Measurements from ENCODE around the gene LGALS4. TPM values are rescaled to one million over a fixed set of nuclear protein-coding genes. Genes with fewer than 3 reads are reported as not detected.

Gene LGALS4
- total RNA-seq, 1 donor from 2014 or later: 0.32 TPM

DNA sequence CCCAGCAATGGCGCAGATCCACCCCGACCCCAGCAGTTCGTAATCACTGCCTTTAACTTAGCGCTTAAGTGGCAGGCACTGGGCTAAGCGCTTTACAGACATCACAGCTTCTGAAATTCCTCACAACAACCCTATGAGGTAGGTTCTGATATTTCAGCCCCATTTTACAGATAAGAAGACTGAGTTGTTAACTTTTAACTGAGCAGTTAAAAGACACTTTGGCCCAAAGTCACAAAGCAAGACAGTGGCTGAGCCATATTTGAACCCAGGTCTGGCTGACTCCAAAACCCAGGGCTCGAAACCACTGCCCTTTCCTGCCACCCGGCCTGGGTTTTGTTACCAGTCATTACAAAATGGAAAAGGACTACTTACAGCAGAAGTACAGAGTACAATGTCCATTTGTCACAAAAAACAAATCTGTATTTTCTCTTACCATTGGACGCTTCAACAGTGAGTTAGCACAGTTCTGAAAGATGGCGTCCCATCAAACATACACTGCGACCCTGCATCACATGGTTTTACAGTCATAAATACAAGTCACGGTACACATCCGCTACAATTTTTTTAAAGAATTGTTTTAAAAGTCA lies 28.5 kb upstream of the LGALS4 start:
- no peak overlapping the region for H3K9ac ChIP-seq (ENCODE audit: low read length)
- no peak overlapping the region for H3K27ac ChIP-seq (ENCODE audit: low read depth, low read length)
- Mint-ChIP-seq H3K27me3 (ENCODE audit: low read depth, unreplicated experiment) (no peaks in the 10 kb centered on the region), H3K9me3 (ENCODE audit: unreplicated experiment) (no peaks in the 10 kb centered on the region), H3K27ac (ENCODE audit: unreplicated experiment) (no peak overlapping the region), H3K4me1 (ENCODE audit: low read depth, unreplicated experiment) (peaks cover 9% of the 10 kb centered on the region), H3K36me3 (ENCODE audit: low read depth, unreplicated experiment) (peaks cover 36% of the 10 kb centered on the region), H3K4me3 (ENCODE audit: unreplicated experiment) (no peak overlapping the region)
- peaks cover 87% of the 10 kb centered on the region for H3K36me3 ChIP-seq (ENCODE audit: insufficient read depth, low read length)
- peaks cover 7% of the 10 kb centered on the region for H3K4me1 ChIP-seq (ENCODE audit: insufficient read depth, low read length)
- H3K79me2 ChIP-seq (ENCODE audit: insufficient read depth, low read length): peaks cover 61% of the 10 kb centered on the region
- H2AFZ ChIP-seq (ENCODE audit: low read depth, low read length): no peak overlapping the region
- no peak overlapping the region for H3K4me3 ChIP-seq (ENCODE audit: insufficient read depth, low read depth, low read length)
- FAIRE-seq (no peak), DNase-seq (ENCODE audit: low read depth) (no peak)
- TF ChIP-seq EZH2 (IDR thresholded peaks at IDR 0.05; ENCODE audit: insufficient read depth, low read length): no peak
- TF ChIP-seq, protein P1, sequence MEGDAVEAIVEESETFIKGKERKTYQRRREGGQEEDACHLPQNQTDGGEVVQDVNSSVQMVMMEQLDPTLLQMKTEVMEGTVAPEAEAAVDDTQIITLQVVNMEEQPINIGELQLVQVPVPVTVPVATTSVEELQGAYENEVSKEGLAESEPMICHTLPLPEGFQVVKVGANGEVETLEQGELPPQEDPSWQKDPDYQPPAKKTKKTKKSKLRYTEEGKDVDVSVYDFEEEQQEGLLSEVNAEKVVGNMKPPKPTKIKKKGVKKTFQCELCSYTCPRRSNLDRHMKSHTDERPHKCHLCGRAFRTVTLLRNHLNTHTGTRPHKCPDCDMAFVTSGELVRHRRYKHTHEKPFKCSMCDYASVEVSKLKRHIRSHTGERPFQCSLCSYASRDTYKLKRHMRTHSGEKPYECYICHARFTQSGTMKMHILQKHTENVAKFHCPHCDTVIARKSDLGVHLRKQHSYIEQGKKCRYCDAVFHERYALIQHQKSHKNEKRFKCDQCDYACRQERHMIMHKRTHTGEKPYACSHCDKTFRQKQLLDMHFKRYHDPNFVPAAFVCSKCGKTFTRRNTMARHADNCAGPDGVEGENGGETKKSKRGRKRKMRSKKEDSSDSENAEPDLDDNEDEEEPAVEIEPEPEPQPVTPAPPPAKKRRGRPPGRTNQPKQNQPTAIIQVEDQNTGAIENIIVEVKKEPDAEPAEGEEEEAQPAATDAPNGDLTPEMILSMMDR (IDR thresholded peaks at IDR 0.05; ENCODE audit: insufficient read depth, low read depth, low read length): no peak
- no peaks in the 10 kb centered on the region for H3K9me3 ChIP-seq (ENCODE audit: insufficient read depth, low read depth, low read length)
- no peaks in the 10 kb centered on the region for H3K27me3 ChIP-seq (ENCODE audit: insufficient read depth, low read length)
- peaks cover 96% of the 10 kb centered on the region for H4K20me1 ChIP-seq (ENCODE audit: insufficient read depth, low read length)
- no peak overlapping the region for H3K4me2 ChIP-seq (ENCODE audit: low read length)

DNA sequence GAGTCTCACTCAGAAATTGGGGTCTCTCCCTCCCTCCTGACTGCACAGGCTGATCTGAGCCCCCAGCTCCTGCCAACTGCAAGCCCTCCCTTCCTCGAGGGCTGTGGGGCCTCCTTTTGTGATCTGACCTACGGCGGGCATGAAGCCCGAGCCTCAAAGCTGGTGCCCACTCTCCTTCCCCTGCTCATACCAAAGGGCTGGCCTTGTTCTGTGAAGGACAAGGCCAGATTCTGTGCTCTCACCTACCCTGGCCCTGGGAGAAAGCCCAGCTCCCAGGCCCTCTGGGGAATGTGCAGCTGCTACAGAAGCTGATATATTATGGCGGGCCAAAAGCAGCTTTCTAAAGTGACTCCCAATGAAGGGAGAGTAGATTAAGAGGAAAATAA lies 27.8 kb upstream of the LGALS4 start:
- Histone ChIP-seq H3K4me1 (ENCODE audit: insufficient read depth, low read length) (peaks cover 11% of the 10 kb centered on the region), H2AFZ (ENCODE audit: low read depth, low read length) (no peak overlapping the region), H3K27ac (ENCODE audit: low read depth, low read length) (no peak overlapping the region), H3K36me3 (ENCODE audit: insufficient read depth, low read length) (peaks cover 87% of the 10 kb centered on the region), H3K9me3 (ENCODE audit: insufficient read depth, low read depth, low read length) (no peaks in the 10 kb centered on the region), H3K9ac (ENCODE audit: low read length) (no peak overlapping the region), H3K27me3 (ENCODE audit: insufficient read depth, low read length) (no peaks in the 10 kb centered on the region), H4K20me1 (ENCODE audit: insufficient read depth, low read length) (peaks cover 96% of the 10 kb centered on the region), H3K79me2 (ENCODE audit: insufficient read depth, low read length) (peaks cover 54% of the 10 kb centered on the region), H3K4me3 (ENCODE audit: insufficient read depth, low read depth, low read length) (no peak overlapping the region), H3K4me2 (ENCODE audit: low read length) (no peak overlapping the region)
- peaks cover 9% of the 10 kb centered on the region for H3K4me1 Mint-ChIP-seq (ENCODE audit: low read depth, unreplicated experiment)
- no peaks in the 10 kb centered on the region for H3K9me3 Mint-ChIP-seq (ENCODE audit: unreplicated experiment)
- TF ChIP-seq, protein P1 (IDR thresholded peaks at IDR 0.05; ENCODE audit: insufficient read depth, low read depth, low read length): no peak
- TF ChIP-seq EZH2 (IDR thresholded peaks at IDR 0.05; ENCODE audit: insufficient read depth, low read length): no peak
- no peaks in the 10 kb centered on the region for H3K27me3 Mint-ChIP-seq (ENCODE audit: low read depth, unreplicated experiment)
- H3K27ac Mint-ChIP-seq (ENCODE audit: unreplicated experiment): no peak overlapping the region
- H3K36me3 Mint-ChIP-seq (ENCODE audit: low read depth, unreplicated experiment): peaks cover 35% of the 10 kb centered on the region
- DNase-seq (ENCODE audit: low read depth) (no peak), FAIRE-seq (no peak)
- H3K4me3 Mint-ChIP-seq (ENCODE audit: unreplicated experiment): peak overlapping the region; percentile 8

DNA sequence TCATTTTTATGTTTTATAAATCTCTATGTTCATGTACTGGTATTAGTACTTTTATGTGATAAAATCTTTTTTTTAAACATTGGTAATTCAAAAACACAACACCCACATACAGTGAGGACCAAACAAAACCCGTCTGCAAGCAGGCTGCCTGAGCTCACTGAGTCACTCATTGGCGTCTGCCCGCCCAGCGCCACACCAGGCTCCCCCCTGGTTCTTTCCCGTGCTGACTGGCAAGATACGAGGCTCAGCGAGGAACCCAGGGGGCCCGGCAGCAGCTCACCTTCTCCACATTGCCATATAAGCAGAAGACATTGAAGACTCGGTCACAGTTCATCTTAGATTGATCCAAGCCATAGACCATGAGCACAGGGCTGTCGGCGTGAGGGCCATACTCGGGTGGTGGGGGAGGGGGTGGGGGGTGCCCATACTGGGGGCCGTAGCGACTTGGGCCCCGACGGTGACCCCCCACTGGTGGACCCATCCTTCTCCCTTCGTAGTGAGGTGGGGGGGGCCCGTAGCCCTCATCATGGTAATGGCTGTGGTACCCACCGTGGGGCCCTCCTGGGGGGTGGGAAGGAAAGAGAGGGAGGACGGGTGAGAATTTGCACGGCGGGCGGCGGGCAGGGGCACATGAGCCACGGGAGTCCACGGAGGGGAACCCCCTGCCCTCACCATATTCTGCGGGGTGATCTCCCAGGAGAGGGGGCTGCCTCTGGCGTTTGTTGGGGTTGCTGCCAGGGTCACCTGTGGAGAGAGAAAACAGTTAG lies 27.3 kb upstream of the LGALS4 start:
- Mint-ChIP-seq H3K27me3 (ENCODE audit: low read depth, unreplicated experiment) (no peaks in the 10 kb centered on the region), H3K27ac (ENCODE audit: unreplicated experiment) (peak overlapping the region; percentile 53), H3K36me3 (ENCODE audit: low read depth, unreplicated experiment) (peaks cover 32% of the 10 kb centered on the region), H3K4me1 (ENCODE audit: low read depth, unreplicated experiment) (peaks cover 9% of the 10 kb centered on the region), H3K9me3 (ENCODE audit: unreplicated experiment) (no peaks in the 10 kb centered on the region), H3K4me3 (ENCODE audit: unreplicated experiment) (peak overlapping the region; percentile 8)
- Histone ChIP-seq H3K4me2 (ENCODE audit: low read length) (no peak overlapping the region), H2AFZ (ENCODE audit: low read depth, low read length) (no peak overlapping the region), H3K79me2 (ENCODE audit: insufficient read depth, low read length) (peaks cover 49% of the 10 kb centered on the region), H3K4me3 (ENCODE audit: insufficient read depth, low read depth, low read length) (no peak overlapping the region), H3K36me3 (ENCODE audit: insufficient read depth, low read length) (peaks cover 89% of the 10 kb centered on the region), H3K27me3 (ENCODE audit: insufficient read depth, low read length) (no peaks in the 10 kb centered on the region), H3K4me1 (ENCODE audit: insufficient read depth, low read length) (peaks cover 14% of the 10 kb centered on the region), H3K9me3 (ENCODE audit: insufficient read depth, low read depth, low read length) (no peaks in the 10 kb centered on the region), H3K27ac (ENCODE audit: low read depth, low read length) (no peak overlapping the region), H4K20me1 (ENCODE audit: insufficient read depth, low read length) (peaks cover 92% of the 10 kb centered on the region), H3K9ac (ENCODE audit: low read length) (no peak overlapping the region)
- no peak for TF ChIP-seq EZH2 (IDR thresholded peaks at IDR 0.05; ENCODE audit: insufficient read depth, low read length)
- TF ChIP-seq, protein P1 (IDR thresholded peaks at IDR 0.05; ENCODE audit: insufficient read depth, low read depth, low read length): no peak
- FAIRE-seq (no peak), DNase-seq (ENCODE audit: low read depth) (no peak)
